HCT116 (cell line): ENCODE data around the gene LRIF1.

ENCODE experiments used
- ATF3 ChIP-seq: IDR thresholded peaks from 2 replicates; pipeline ENCODE4 v1.6.1; 2012
- CTCF ChIP-seq, 3 experiments: fragments of 200-600 bp in 1 of 3; sonication (generic) in 1 of 3; IDR thresholded peaks in 2 of 3; conservative IDR thresholded peaks in 1 of 3; 2 replicates each; pipeline ENCODE4 v1.5.1; 2012 to 2017; ENCODE audit warnings: low read depth in 2 of 3, low read length in 2 of 3, antibody characterized with exemption in 1 of 3, borderline replicate concordance in 1 of 3, control low read depth in 1 of 3, mild to moderate bottlenecking in 1 of 3, mixed read lengths in 1 of 3, mixed run types in 1 of 3, moderate library complexity in 1 of 3; ENCODE audit not compliant: insufficient read depth in 1 of 3
- EGR1 ChIP-seq: IDR thresholded peaks from 2 replicates; pipeline ENCODE4 v1.6.1; 2012; ENCODE audit warnings: low read depth
- EZH2 ChIP-seq: fragments of 200-600 bp; sonication (generic); IDR thresholded peaks from 2 replicates; pipeline ENCODE4 v1.6.1; 2017; ENCODE audit warnings: antibody characterized with exemption, mixed run types
- MAX ChIP-seq: IDR thresholded peaks from 2 replicates; pipeline ENCODE4 v1.6.1; 2012
- POLR2A ChIP-seq: IDR thresholded peaks from 2 replicates; pipeline ENCODE4 v1.7.0; 2011; ENCODE audit warnings: borderline replicate concordance; ENCODE audit not compliant: insufficient read depth, insufficient read length; ENCODE audit errors: extremely low read depth
- POLR2AphosphoS5 ChIP-seq: IDR thresholded peaks from 2 replicates; pipeline ENCODE4 v1.6.1; 2011; ENCODE audit warnings: mild to moderate bottlenecking, low read depth, low read length, moderate library complexity
- RAD21 ChIP-seq: IDR thresholded peaks from 2 replicates; pipeline ENCODE4 v1.6.1; 2012; ENCODE audit warnings: low read depth, mild to moderate bottlenecking
- REST ChIP-seq: IDR thresholded peaks from 2 replicates; pipeline ENCODE4 v1.6.1; 2012; ENCODE audit warnings: low read depth
- SRF ChIP-seq: IDR thresholded peaks from 2 replicates; pipeline ENCODE4 v1.6.1; 2012; ENCODE audit warnings: low read depth
- TCF7L2 ChIP-seq: IDR thresholded peaks from 2 replicates; pipeline ENCODE4 v1.7.0; 2011; ENCODE audit warnings: borderline replicate concordance, inconsistent platforms; ENCODE audit not compliant: insufficient read depth, insufficient read length; ENCODE audit errors: extremely low read depth

- TF ChIP-seq CTCF (IDR thresholded peaks at IDR 0.05 in 2 of 3, conservative IDR thresholded peaks at IDR 0.05 in 1 of 3; ENCODE audit: borderline replicate concordance in 1 of 3, insufficient read depth in 1 of 3, low read depth in 2 of 3, low read length in 2 of 3) (no peak), POLR2AphosphoS5 (no peak), EGR1 (no peak), TCF7L2 (no peak), MAX (no peak), REST (no peak), RAD21 (no peak), SRF (no peak), POLR2A (no peak), ATF3 (no peak), EZH2 (no peak)
These were observed 45.7 kb downstream of the LRIF1 start for GRCh38 chr1:110918016-110918415.
